Muscle of leg (tissue), 11 donors: ENCODE data around the gene CDC20. TPM values are rescaled to one million over a fixed set of nuclear protein-coding genes. Genes with fewer than 3 reads are reported as not detected.
A peak's percentile ranks its signal among the peaks of the same experiment; 100 is the strongest.

Experiments used
- DNase-seq: peaks from one replicate; pipeline ENCODE4 v3.0.0; 2013
- H3K27ac ChIP-seq: one replicate; pipeline ENCODE4 v1.5.1; 2013; ENCODE audit warnings: mild to moderate bottlenecking, low read length, control low read depth
- H3K27me3 ChIP-seq: one replicate; pipeline ENCODE4 v1.6.1; 2013; ENCODE audit warnings: low read length; ENCODE audit not compliant: control insufficient read depth, insufficient read depth
- H3K36me3 ChIP-seq: one replicate; pipeline ENCODE4 v1.6.1; 2013; ENCODE audit warnings: low read length; ENCODE audit not compliant: control insufficient read depth, insufficient read depth
- H3K4me1 ChIP-seq: one replicate; pipeline ENCODE4 v1.6.1; 2013; ENCODE audit warnings: low read length; ENCODE audit not compliant: control insufficient read depth, insufficient read depth
- H3K4me3 ChIP-seq: one replicate; pipeline ENCODE4 v1.5.1; 2013; ENCODE audit warnings: low read length, control low read depth
- H3K9me3 ChIP-seq: replicated peaks from 2 replicates; pipeline ENCODE4 v1.6.1; 2013; ENCODE audit warnings: low read depth, low read length; ENCODE audit not compliant: control insufficient read depth
- WGBS: methylation state at CpG from one replicate; pipeline ENCODE4 v1.1.5; 2013; ENCODE audit warnings: missing lambda C conversion rate; ENCODE audit not compliant: insufficient coverage; 5-methylcytosine and 5-hydroxymethylcytosine counted together
- polyA plus RNA-seq, 8 donors: library from polyadenylated mRNA; unstranded; fragments of 120-200 nt; gene quantifications; one replicate each; pipeline versions ENCODE4 v1.2.1 to v1.2.3, GENCODE V29; 2013; ENCODE audit warnings: inconsistent platforms in 1 of 8, low replicate concordance in 1 of 8; ENCODE audit not compliant: insufficient read length in 8 of 8, insufficient read depth in 1 of 8
- total RNA-seq: library from RNA; stranded (reverse); fragments of 120-200 nt; gene quantifications from one replicate; pipeline ENCODE4 v1.2.4, GENCODE V29; 2013

Gene CDC20
- total and polyA plus RNA-seq, 9 donors: 12.5 to 28.8 (median 22.0) TPM

DNA sequence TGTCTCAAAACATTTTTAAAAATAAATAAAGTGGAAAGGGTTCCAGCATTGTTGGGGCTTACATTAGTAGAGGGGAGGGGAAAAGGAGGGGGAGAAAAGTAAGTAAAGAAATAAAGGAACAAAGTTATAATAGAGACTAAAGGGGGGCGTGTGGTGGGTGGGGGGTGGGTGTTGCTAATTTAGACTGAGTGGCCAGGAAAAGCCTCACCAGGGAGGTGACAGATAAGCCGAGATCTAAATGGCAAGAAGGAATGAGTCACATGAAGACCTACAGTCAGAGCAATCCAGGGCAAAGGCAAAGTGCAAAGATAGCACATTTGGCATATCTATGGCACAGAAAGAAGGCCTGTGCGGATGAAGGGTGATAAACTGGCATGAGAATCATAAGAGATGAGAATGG is 13.7 kb upstream of the CDC20 start:
- WGBS: 65% methylated on average over 3 of the region's 3 CpGs
- Histone ChIP-seq H3K9me3 (no peaks in the 10 kb centered on the region), H3K4me1 (peaks cover 14% of the 10 kb centered on the region), H3K27ac (no peak overlapping the region), H3K4me3 (no peak overlapping the region), H3K27me3 (peaks cover 16% of the 10 kb centered on the region), H3K36me3 (no peaks in the 10 kb centered on the region)
- no peak for DNase-seq

DNA sequence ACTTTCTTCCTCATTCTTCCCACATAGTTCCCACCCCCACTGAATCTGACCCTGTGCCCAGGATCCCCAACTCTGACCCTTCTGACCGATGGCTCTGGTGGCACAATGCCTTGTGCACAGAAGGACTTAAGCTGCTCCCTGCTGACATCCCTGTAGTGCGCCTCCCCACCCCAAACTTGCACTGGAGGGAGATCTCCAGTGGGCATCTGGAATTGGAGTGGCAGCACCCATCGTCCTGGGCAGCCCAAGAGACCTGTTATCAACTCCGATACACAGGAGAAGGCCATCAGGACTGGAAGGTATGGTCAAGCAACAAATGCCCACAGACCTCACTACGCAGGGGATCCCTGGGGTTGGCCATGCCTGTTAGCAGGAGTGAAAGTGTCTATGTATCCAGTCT is 12.1 kb upstream of the CDC20 start:
- Histone ChIP-seq H3K9me3 (no peaks in the 10 kb centered on the region), H3K36me3 (no peaks in the 10 kb centered on the region), H3K4me3 (no peak overlapping the region), H3K4me1 (peaks cover 14% of the 10 kb centered on the region), H3K27me3 (peaks cover 16% of the 10 kb centered on the region), H3K27ac (no peak overlapping the region)
- DNase-seq: no peak
- 72% methylated on average over 2 of the region's 5 CpGs for WGBS

DNA sequence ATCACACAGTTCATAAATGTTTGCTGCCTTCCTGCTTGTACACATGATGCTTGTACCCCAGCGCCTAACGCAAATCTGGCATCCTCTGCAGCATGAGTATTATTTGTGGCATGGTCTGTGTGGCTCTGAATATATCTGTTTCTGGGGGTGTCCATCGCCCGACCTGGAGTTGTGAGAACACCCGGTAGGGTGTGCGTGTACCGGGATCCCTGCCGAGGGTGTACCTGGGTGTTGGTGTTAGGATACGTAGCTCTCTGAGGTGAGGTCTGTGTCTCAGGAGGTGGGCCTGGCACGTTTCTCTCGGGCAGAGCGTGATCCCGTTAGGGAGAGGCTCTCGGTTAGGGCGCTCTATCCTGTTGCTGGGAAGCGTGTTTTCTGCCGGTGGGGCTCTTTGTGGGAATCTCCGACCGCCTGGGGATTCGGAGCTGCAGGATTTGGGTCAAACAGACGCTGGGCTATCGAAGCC is 10.4 kb upstream of the CDC20 start:
- WGBS: 17% methylated on average over 21 of the region's 22 CpGs
- no peaks in the 10 kb centered on the region for H3K36me3 ChIP-seq
- DNase-seq: no peak
- no peak overlapping the region for H3K27ac ChIP-seq
- peaks cover 16% of the 10 kb centered on the region for H3K27me3 ChIP-seq
- H3K4me3 ChIP-seq: peak overlapping the region; percentile 55
- H3K4me1 ChIP-seq: peaks cover 14% of the 10 kb centered on the region
- no peaks in the 10 kb centered on the region for H3K9me3 ChIP-seq

DNA sequence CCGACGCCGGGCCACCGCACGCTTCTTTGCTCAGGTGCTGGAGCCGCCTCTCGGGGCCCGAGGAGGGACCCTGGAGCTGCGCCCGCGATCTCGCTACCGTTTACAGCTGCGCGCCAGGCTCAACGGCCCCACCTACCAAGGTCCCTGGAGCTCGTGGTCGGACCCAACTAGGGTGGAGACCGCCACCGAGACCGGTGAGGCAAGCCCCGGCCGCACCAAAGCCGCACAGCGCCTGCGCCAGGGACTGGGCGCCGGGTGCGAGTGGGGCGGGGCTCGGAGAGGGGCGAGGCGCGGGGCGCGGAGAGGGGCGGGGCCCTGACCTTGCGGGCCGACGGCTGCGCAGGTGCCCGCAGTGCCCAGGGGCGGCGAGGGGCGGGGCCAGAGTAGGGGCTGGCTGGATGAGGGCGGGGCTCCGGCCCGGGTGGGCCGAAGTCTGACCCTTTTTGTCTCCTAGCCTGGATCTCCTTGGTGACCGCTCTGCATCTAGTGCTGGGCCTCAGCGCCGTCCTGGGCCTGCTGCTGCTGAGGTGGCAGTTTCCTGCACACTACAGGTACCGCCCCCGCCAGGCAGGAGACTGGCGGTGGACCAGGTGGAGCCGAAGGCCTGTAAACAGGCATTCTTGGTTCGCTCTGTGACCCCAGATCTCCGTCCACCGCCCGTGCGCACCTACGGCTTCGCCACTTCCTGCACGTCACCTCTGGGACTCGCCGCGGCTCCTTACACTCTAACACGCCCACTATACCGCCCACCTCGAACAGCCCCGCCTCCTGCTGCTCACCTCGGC is 9.8 kb upstream of the CDC20 start:
- H3K4me3 ChIP-seq: peak overlapping the region; percentile 55
- H3K27ac ChIP-seq: peak overlapping the region; percentile 29
- H3K36me3 ChIP-seq: no peaks in the 10 kb centered on the region
- WGBS: 6% methylated on average over 72 of the region's 72 CpGs
- peaks cover 14% of the 10 kb centered on the region for H3K4me1 ChIP-seq
- peaks cover 16% of the 10 kb centered on the region for H3K27me3 ChIP-seq
- no peaks in the 10 kb centered on the region for H3K9me3 ChIP-seq
- peak; percentile 59 for DNase-seq

DNA sequence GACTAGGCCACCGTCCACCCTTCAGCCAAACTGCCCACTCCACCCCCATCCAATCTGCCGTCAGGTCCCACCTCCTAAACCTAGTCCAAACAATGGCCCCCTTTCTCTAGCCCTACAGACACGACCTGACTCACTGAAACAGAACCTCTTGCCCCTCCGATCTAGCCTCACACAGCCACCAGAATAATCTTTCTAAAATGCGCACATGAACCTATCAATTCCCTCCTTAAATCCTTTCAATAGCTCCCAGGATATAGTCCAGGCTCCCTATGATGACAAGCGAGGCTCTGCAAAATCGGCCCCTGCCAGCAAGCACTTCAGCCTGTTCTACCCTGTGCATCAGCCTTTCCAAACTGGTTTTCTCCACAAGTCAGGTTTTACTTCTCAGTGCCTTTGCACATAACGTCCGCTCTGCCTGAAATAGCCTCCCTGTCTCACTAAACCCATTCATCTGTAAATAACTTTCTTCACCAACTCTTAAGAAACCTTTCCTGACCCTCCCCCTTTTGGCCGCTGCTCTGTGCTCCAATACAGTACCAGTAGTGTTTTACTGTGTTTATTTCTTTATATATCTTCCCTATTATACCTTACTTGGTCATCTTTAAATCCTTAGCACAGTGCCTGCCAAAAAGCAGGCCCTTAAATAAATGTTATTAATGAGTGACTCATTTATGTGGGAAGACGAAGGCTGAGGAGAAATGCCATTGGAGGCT is 9.0 kb upstream of the CDC20 start:
- Histone ChIP-seq H3K4me3 (peak overlapping the region; percentile 55), H3K27ac (no peak overlapping the region), H3K27me3 (peaks cover 16% of the 10 kb centered on the region), H3K9me3 (no peaks in the 10 kb centered on the region), H3K36me3 (no peaks in the 10 kb centered on the region), H3K4me1 (peaks cover 14% of the 10 kb centered on the region)
- no peak for DNase-seq
- 34% methylated on average over 9 of the region's 11 CpGs for WGBS

DNA sequence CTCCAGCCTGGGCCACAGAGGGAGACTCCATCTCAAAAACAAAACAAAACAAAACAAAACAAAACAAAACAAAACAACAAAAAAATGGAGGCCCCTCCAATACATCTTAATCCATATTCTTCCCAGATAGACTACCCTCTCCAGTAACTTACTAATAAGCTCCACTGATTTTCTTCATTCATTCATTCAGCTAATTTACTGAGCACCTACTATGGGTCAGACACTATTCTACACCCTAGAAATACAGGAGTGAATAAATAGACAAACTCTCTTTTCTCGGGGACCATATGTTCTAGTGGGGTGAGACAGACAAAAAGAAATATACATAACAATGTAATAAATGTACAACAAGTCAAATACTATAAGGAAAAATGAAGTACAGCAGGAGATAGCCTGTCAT is 7.8 kb upstream of the CDC20 start:
- Histone ChIP-seq H3K4me3 (no peak overlapping the region), H3K27ac (no peak overlapping the region), H3K4me1 (peaks cover 14% of the 10 kb centered on the region), H3K9me3 (no peaks in the 10 kb centered on the region), H3K27me3 (peaks cover 16% of the 10 kb centered on the region), H3K36me3 (no peaks in the 10 kb centered on the region)
- no peak for DNase-seq
- WGBS: no CpG with 5 or more reads among the region's 1 CpG

DNA sequence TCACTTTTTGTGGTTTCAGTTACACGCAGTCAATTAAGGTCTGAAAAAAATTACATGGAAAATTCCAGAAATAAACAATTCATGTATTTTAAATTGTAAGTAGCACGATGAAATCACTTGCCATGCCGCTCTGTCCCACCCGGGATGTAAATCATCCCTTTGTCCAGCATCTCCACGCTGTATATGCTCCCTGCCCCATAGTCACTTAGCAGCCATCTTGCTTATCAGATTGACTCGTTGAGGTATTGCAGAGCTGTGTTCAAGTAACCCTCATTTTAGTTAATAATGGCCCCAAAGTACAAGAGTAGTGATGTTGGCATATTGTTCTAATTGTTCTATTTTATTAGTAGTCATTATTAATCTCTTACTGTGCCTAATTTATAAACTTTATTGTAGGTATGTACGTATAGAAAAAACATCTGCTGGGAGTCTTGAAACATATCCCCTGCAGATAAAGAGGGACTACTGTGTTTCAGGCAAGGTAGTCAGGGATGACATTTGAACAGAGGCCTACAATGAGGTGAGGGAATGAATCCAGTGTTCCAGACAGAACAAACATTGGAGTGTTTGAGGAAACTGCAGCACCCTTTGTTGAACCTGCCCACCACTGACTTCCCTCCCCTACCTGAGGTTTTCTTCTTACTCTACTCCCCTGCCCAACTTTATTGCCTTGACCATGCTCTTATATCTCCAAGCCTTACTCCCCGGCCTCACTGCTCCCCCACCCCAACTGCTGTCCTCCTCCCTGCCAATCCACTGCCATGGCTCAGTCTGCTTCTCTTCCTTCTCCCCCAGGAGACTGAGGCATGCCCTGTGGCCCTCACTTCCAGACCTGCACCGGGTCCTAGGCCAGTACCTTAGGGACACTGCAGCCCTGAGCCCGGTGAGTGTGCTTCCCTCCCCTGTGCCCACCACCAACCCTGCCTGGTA is 7.1 kb upstream of the CDC20 start:
- no peaks in the 10 kb centered on the region for H3K36me3 ChIP-seq
- no peak overlapping the region for H3K27ac ChIP-seq
- 82% methylated on average over 5 of the region's 10 CpGs for WGBS
- no peaks in the 10 kb centered on the region for H3K9me3 ChIP-seq
- no peak overlapping the region for H3K4me3 ChIP-seq
- peaks cover 14% of the 10 kb centered on the region for H3K4me1 ChIP-seq
- peaks cover 14% of the 10 kb centered on the region for H3K27me3 ChIP-seq
- DNase-seq: no peak

DNA sequence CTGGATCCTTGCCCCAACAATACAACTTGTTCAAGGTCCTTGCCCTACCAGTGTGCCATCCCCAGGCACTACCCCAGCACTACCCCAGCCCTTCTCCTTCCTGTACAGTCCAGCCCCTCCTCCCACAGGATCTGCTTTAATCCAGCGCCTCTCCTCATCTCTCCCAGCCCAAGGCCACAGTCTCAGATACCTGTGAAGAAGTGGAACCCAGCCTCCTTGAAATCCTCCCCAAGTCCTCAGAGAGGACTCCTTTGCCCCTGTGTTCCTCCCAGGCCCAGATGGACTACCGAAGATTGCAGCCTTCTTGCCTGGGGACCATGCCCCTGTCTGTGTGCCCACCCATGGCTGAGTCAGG is 6.5 kb upstream of the CDC20 start:
- no peak overlapping the region for H3K27ac ChIP-seq
- no peaks in the 10 kb centered on the region for H3K36me3 ChIP-seq
- 81% methylated on average over 2 of the region's 2 CpGs for WGBS
- H3K4me3 ChIP-seq: no peak overlapping the region
- peaks cover 12% of the 10 kb centered on the region for H3K27me3 ChIP-seq
- peaks cover 14% of the 10 kb centered on the region for H3K4me1 ChIP-seq
- no peaks in the 10 kb centered on the region for H3K9me3 ChIP-seq
- no peak for DNase-seq

DNA sequence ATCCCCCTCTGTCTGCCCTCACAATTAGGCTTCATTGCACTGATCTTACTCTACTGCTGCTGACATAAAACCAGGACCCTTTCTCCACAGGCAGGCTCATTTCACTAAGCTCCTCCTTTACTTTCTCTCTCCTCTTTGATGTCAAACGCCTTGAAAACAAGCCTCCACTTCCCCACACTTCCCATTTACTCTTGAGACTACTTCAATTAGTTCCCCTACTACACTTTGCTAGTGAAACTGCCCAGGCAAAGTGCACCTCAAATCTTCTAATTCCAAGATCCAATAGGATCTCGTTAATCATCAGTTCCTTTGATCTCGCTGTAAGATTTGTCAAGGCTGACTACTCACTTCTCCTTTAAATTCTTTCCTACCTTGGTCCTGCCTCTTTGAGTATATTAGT is 5.9 kb upstream of the CDC20 start:
- no peak overlapping the region for H3K4me3 ChIP-seq
- WGBS: 6% methylated on average over 1 of the region's 3 CpGs
- H3K27me3 ChIP-seq: peaks cover 12% of the 10 kb centered on the region
- DNase-seq: no peak
- no peaks in the 10 kb centered on the region for H3K9me3 ChIP-seq
- no peaks in the 10 kb centered on the region for H3K36me3 ChIP-seq
- peaks cover 15% of the 10 kb centered on the region for H3K4me1 ChIP-seq
- H3K27ac ChIP-seq: no peak overlapping the region

DNA sequence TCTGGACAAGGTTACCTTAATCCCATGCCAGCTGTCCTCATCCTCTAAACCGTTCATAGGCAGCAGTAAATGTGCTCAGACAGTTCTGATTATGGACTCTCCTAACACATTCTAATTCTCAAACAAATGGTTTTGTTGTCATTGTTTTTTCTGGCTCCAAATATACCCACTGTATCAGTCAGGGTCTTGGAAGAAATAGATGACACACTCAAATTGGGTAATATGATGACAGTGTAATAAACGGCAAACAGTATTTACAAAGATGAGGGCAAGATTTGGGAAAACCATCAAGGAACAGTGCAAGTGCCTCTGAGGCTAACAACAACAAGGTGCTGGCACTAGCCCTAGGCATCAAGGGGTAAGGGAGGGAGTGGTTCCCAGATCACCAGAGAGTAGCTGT is 4.3 kb upstream of the CDC20 start:
- WGBS: 86% methylated on average over 1 of the region's 2 CpGs
- Histone ChIP-seq H3K4me3 (no peak overlapping the region), H3K27ac (no peak overlapping the region), H3K36me3 (no peaks in the 10 kb centered on the region), H3K9me3 (no peaks in the 10 kb centered on the region), H3K27me3 (no peaks in the 10 kb centered on the region), H3K4me1 (peaks cover 15% of the 10 kb centered on the region)
- DNase-seq: no peak
